Keratinocyte (primary cell): ENCODE measurements around the gene PGM1. TPM values are rescaled to one million over a fixed set of nuclear protein-coding genes. Genes with fewer than 3 reads are reported as not detected.

Experiments used
- DNase-seq: peaks from one replicate; pipeline ENCODE4 v3.0.0-alpha.2; 2011; ENCODE audit warnings: low read depth, missing footprints, low spot score
- FAIRE-seq: peaks from 2 replicates; lab custom pipeline; 2011; peaks lifted over from hg19 to GRCh38; lab: Jason Lieb, UNC
- H2AFZ ChIP-seq: 2 replicates; pipeline ENCODE4 v1.6.0; 2012; ENCODE audit warnings: low read length, control low read depth, inconsistent platforms; ENCODE audit not compliant: control insufficient read depth
- H3K27ac ChIP-seq: 2 replicates; pipeline ENCODE4 v1.5.1; 2011; ENCODE audit warnings: low read length; ENCODE audit not compliant: control insufficient read depth, insufficient read depth
- H3K27me3 ChIP-seq: 3 replicates; pipeline ENCODE4 v1.6.0; 2011; ENCODE audit warnings: low read length; ENCODE audit not compliant: control insufficient read depth, insufficient read depth; ENCODE audit errors: extremely low read depth
- H3K36me3 ChIP-seq, 2 experiments: 2 replicates in 1 of 2; 3 replicates in 1 of 2; pipeline ENCODE4 v1.5.1; 2011; ENCODE audit warnings: low read length in 2 of 2, mild to moderate bottlenecking in 1 of 2; ENCODE audit not compliant: control insufficient read depth in 2 of 2, insufficient read depth in 2 of 2; ENCODE audit errors: extremely low read depth in 1 of 2
- H3K4me1 ChIP-seq: 3 replicates; pipeline ENCODE4 v1.5.1; 2011; ENCODE audit warnings: low read length; ENCODE audit not compliant: control insufficient read depth, insufficient read depth; ENCODE audit errors: extremely low read depth
- H3K4me2 ChIP-seq: 3 replicates; pipeline ENCODE4 v1.6.0; 2011; ENCODE audit warnings: low read depth, low read length; ENCODE audit not compliant: control insufficient read depth, insufficient read depth; ENCODE audit errors: extremely low read depth
- H3K4me3 ChIP-seq, 3 experiments: fragments of 200-600 bp in 1 of 3; sonication (generic) in 1 of 3; 2 replicates in 2 of 3; 3 replicates in 1 of 3; pipeline ENCODE4 v1.5.1; 2011 to 2016; ENCODE audit warnings: low read length in 3 of 3, mild to moderate bottlenecking in 3 of 3, control low read depth in 2 of 3, inconsistent platforms in 1 of 3, low read depth in 1 of 3, mixed read lengths in 1 of 3, mixed run types in 1 of 3, moderate library complexity in 1 of 3; ENCODE audit not compliant: control insufficient read depth in 2 of 3, insufficient read depth in 2 of 3; ENCODE audit errors: extremely low read depth in 1 of 3
- H3K79me2 ChIP-seq: 2 replicates; pipeline ENCODE4 v1.6.0; 2012; ENCODE audit warnings: low read length; ENCODE audit not compliant: control insufficient read depth, insufficient read depth
- H3K9ac ChIP-seq: 3 replicates; pipeline ENCODE4 v1.6.0; 2011; ENCODE audit warnings: low read length; ENCODE audit not compliant: control insufficient read depth, insufficient read depth; ENCODE audit errors: extremely low read depth
- H3K9me1 ChIP-seq: 3 replicates; pipeline ENCODE4 v1.6.0; 2011; ENCODE audit warnings: low read length; ENCODE audit not compliant: control insufficient read depth, insufficient read depth; ENCODE audit errors: extremely low read depth
- H3K9me3 ChIP-seq: 2 replicates; pipeline ENCODE4 v1.5.1; 2012; ENCODE audit warnings: low read depth, low read length; ENCODE audit not compliant: control insufficient read depth
- H4K20me1 ChIP-seq: 3 replicates; pipeline ENCODE4 v1.6.0; 2011; ENCODE audit warnings: low read length; ENCODE audit not compliant: control insufficient read depth, insufficient read depth; ENCODE audit errors: extremely low read depth
- CTCF ChIP-seq, 3 experiments: IDR thresholded peaks in 1 of 3; conservative IDR thresholded peaks in 1 of 3; optimal IDR thresholded peaks in 1 of 3; 2 replicates in 2 of 3; 3 replicates in 1 of 3; pipeline versions ENCODE3 to v1.5.1; 2011; ENCODE audit warnings: low read length in 3 of 3, mild to moderate bottlenecking in 3 of 3, moderate library complexity in 2 of 3, control low read depth in 1 of 3, inconsistent platforms in 1 of 3; ENCODE audit not compliant: insufficient read depth in 2 of 3; ENCODE audit errors: extremely low read depth in 1 of 3
- EZH2 ChIP-seq: IDR thresholded peaks from one replicate; pipeline ENCODE4 v1.6.1; 2012; ENCODE audit warnings: inconsistent platforms, mild to moderate bottlenecking, low read length, moderate library complexity
- dilution Hi-C: fragments of 300-500 bp; cut with MboI; formaldehyde crosslinking; loops from one replicate; pipeline ENCODE4 v1.7.0; 2020; ENCODE audit warnings: low sequenced_read_pairs; ENCODE audit not compliant: extremely low pct_ligation_motif_present
- polyA plus RNA-seq, 5 experiments: library from polyadenylated mRNA; depleted of rRNA in 3 of 5; stranded (reverse) in 3 of 5; stranded (forward) in 1 of 5; unstranded in 1 of 5; fragments of >200 nt; gene quantifications; 1 replicate in 1 of 5; 2 replicates in 3 of 5; 3 replicates in 1 of 5; pipeline versions ENCODE4 v1.2.1 to v1.2.3, GENCODE V29; 2011 to 2012; ENCODE audit warnings: missing spikeins in 2 of 5, low read depth in 1 of 5, low replicate concordance in 1 of 5

PGM1 gene
- polyA plus RNA-seq, 1 donor (not counting 4 experiments of a cell fraction or from before 2014, with no cell fraction given): 38.9 TPM

- Histone ChIP-seq H3K27ac (no peak overlapping the region), H3K27me3 (no peaks in the 10 kb centered on the region), H3K4me1 (no peaks in the 10 kb centered on the region), H3K4me3 (no peak overlapping the region), H3K9me3 (no peaks in the 10 kb centered on the region), H3K79me2 (no peaks in the 10 kb centered on the region), H2AFZ (no peak overlapping the region), H3K4me2 (no peak overlapping the region), H4K20me1 (no peaks in the 10 kb centered on the region), H3K9ac (no peak overlapping the region), H3K9me1 (no peaks in the 10 kb centered on the region), H3K36me3 (peaks cover 11 to 20% of the 10 kb centered on the region in 2 experiments)
- dilution Hi-C loops: no loop called here
- DNase-seq: no peak
- TF ChIP-seq EZH2: no peak
- TF ChIP-seq CTCF (optimal IDR thresholded peaks at IDR 0.05 in 1 of 3, IDR thresholded peaks at IDR 0.05 in 1 of 3, conservative IDR thresholded peaks at IDR 0.05 in 1 of 3; ENCODE audit: extremely low read depth in 1 of 3, insufficient read depth in 2 of 3, low read length in 3 of 3): no peak
- no peak for FAIRE-seq
Measured at GRCh38 chr1:63641615-63642014, 48.4 kb downstream of the PGM1 start.

GRCh38 chr1:63642901-63643300, 49.7 kb downstream of the PGM1 start:
- TF ChIP-seq EZH2 (no peak), CTCF (optimal IDR thresholded peaks at IDR 0.05 in 1 of 3, IDR thresholded peaks at IDR 0.05 in 1 of 3, conservative IDR thresholded peaks at IDR 0.05 in 1 of 3; ENCODE audit: extremely low read depth in 1 of 3, insufficient read depth in 2 of 3, low read length in 3 of 3) (no peak)
- no peaks in the 10 kb centered on the region for H3K27me3 ChIP-seq
- H3K36me3 ChIP-seq: peaks cover 6 to 17% of the 10 kb centered on the region in 2 experiments
- dilution Hi-C loops: no loop called here
- no peak for DNase-seq
- no peak for FAIRE-seq
- no peaks in the 10 kb centered on the region for H3K79me2 ChIP-seq
- H3K9me3 ChIP-seq: no peaks in the 10 kb centered on the region
- no peak overlapping the region for H2AFZ ChIP-seq
- H3K4me2 ChIP-seq: no peak overlapping the region
- no peak overlapping the region for H3K4me3 ChIP-seq
- H3K27ac ChIP-seq: no peak overlapping the region
- no peaks in the 10 kb centered on the region for H4K20me1 ChIP-seq
- no peak overlapping the region for H3K9ac ChIP-seq
- no peaks in the 10 kb centered on the region for H3K4me1 ChIP-seq
- no peaks in the 10 kb centered on the region for H3K9me1 ChIP-seq
